IMR-90 (cell line): ENCODE measurements around the gene ALLC. TPM values are rescaled to one million over a fixed set of nuclear protein-coding genes. Genes with fewer than 3 reads are reported as not detected.

Source experiments
- ATAC-seq: fragments of 200-7000 bp; cut with Tn5 transposase; 2 replicates; pipeline ENCODE4 v1.9.1; 2020; ENCODE audit warnings: low read depth, mild to moderate bottlenecking, moderate library complexity
- BruUV-seq: library from RNA; stranded (reverse); fragments of 400-500 nt; replicated peaks from 2 replicates; lab custom pipeline; 2021; lab: Mats Ljungman, UMichigan
- CTCF ChIA-PET: fragments of 300-600 bp; formaldehyde crosslinking; extraction: SDS; loops from one replicate; lab custom pipeline; 2021; ENCODE audit warnings: antibody characterized with exemption; lab: Yijun Ruan, JAX
- POLR2A ChIA-PET: fragments of 300-600 bp; sonication (Branson Sonifier 250); formaldehyde crosslinking; loops from one replicate; lab custom pipeline; 2022; ENCODE audit warnings: antibody characterized with exemption; ENCODE audit not compliant: unreplicated experiment; lab: Charles Lee
- DNase-seq: peaks from one replicate; pipeline ENCODE4 v3.0.0; 2013
- H2AFZ ChIP-seq: replicated peaks from 2 replicates; pipeline ENCODE3; 2013; ENCODE audit warnings: low read length, mild to moderate bottlenecking; ENCODE audit not compliant: poor library complexity
- H2AK5ac ChIP-seq: 2 replicates; pipeline ENCODE4 v1.6.1; 2013; ENCODE audit warnings: low read depth, low read length, inconsistent platforms
- H2AK9ac ChIP-seq: replicated peaks from 2 replicates; pipeline ENCODE3; 2013; ENCODE audit warnings: mild to moderate bottlenecking, low read depth, low read length, moderate library complexity; ENCODE audit not compliant: poor library complexity
- H2BK120ac ChIP-seq: 2 replicates; pipeline ENCODE4 v1.6.1; 2013; ENCODE audit warnings: low read depth, low read length, inconsistent platforms
- H2BK15ac ChIP-seq: 3 replicates; pipeline ENCODE4 v1.6.1; 2013; ENCODE audit warnings: low read depth, low read length, inconsistent platforms
- H2BK20ac ChIP-seq: 2 replicates; pipeline ENCODE4 v1.6.1; 2013; ENCODE audit warnings: low read depth, mild to moderate bottlenecking, inconsistent platforms, low read length, moderate library complexity
- H2BK5ac ChIP-seq: 2 replicates; pipeline ENCODE4 v1.6.1; 2013; ENCODE audit warnings: mild to moderate bottlenecking, low read depth, low read length, inconsistent platforms; ENCODE audit not compliant: poor library complexity, severe bottlenecking
- H3K14ac ChIP-seq: replicated peaks from 2 replicates; pipeline ENCODE4 v1.6.1; 2013; ENCODE audit warnings: low read depth, low read length, inconsistent platforms
- H3K18ac ChIP-seq: 2 replicates; pipeline ENCODE4 v1.6.1; 2013; ENCODE audit warnings: low read depth, low read length, control low read depth
- H3K23ac ChIP-seq: 2 replicates; pipeline ENCODE4 v1.6.1; 2013; ENCODE audit warnings: low read depth, low read length, inconsistent platforms
- H3K27ac ChIP-seq: 2 replicates; pipeline ENCODE4 v1.5.1; 2013; ENCODE audit warnings: mild to moderate bottlenecking, control low read depth, low read length; ENCODE audit not compliant: insufficient read depth
- H3K27me3 ChIP-seq: 2 replicates; pipeline ENCODE4 v1.6.1; 2013; ENCODE audit warnings: low read length; ENCODE audit not compliant: control insufficient read depth, insufficient read depth
- H3K36me3 ChIP-seq: 2 replicates; pipeline ENCODE4 v1.6.1; 2013; ENCODE audit warnings: low read length, mixed read lengths; ENCODE audit not compliant: control insufficient read depth, insufficient read depth
- H3K4ac ChIP-seq: 2 replicates; pipeline ENCODE4 v1.6.1; 2013; ENCODE audit warnings: low read depth, low read length, inconsistent platforms
- H3K4me1 ChIP-seq: 2 replicates; pipeline ENCODE4 v1.6.1; 2013; ENCODE audit warnings: low read length, mixed read lengths; ENCODE audit not compliant: control insufficient read depth, insufficient read depth
- H3K4me2 ChIP-seq: 2 replicates; pipeline ENCODE4 v1.6.1; 2013; ENCODE audit warnings: low read depth, mild to moderate bottlenecking, control low read depth, low read length, moderate library complexity
- H3K4me3 ChIP-seq: 2 replicates; pipeline ENCODE4 v1.5.1; 2013; ENCODE audit warnings: low read depth, mild to moderate bottlenecking, control low read depth, low read length, moderate library complexity; ENCODE audit not compliant: insufficient read depth
- H3K56ac ChIP-seq: 2 replicates; pipeline ENCODE4 v1.6.1; 2013; ENCODE audit warnings: low read length, inconsistent platforms; ENCODE audit not compliant: insufficient read depth; ENCODE audit errors: extremely low read depth
- H3K79me1 ChIP-seq, 2 experiments: 2 replicates each; pipeline ENCODE4 v1.6.1; 2013; ENCODE audit warnings: low read length in 2 of 2, inconsistent platforms in 1 of 2, low read depth in 1 of 2
- H3K9ac ChIP-seq: 2 replicates; pipeline ENCODE4 v1.6.1; 2013; ENCODE audit warnings: low read depth, low read length, control low read depth
- H3K9me1 ChIP-seq: 2 replicates; pipeline ENCODE4 v1.6.1; 2013; ENCODE audit warnings: low read length, inconsistent platforms; ENCODE audit not compliant: insufficient read depth
- H3K9me3 ChIP-seq: 2 replicates; pipeline ENCODE4 v1.6.1; 2013; ENCODE audit warnings: low read length; ENCODE audit not compliant: control insufficient read depth, insufficient read depth
- H4K20me1 ChIP-seq: 2 replicates; pipeline ENCODE4 v1.6.1; 2013; ENCODE audit warnings: low read length, inconsistent platforms; ENCODE audit not compliant: insufficient read depth
- H4K5ac ChIP-seq: 2 replicates; pipeline ENCODE4 v1.6.1; 2013; ENCODE audit warnings: mild to moderate bottlenecking, low read depth, low read length, control low read depth
- H4K8ac ChIP-seq, 2 experiments: 2 replicates each; pipeline ENCODE4 v1.6.1; 2013; ENCODE audit warnings: low read depth in 2 of 2, low read length in 2 of 2, control low read depth in 1 of 2, inconsistent platforms in 1 of 2
- H4K91ac ChIP-seq: 2 replicates; pipeline ENCODE4 v1.6.1; 2013; ENCODE audit warnings: low read depth, low read length, inconsistent platforms; ENCODE audit not compliant: insufficient read depth
- BHLHE40 ChIP-seq: fragments of 150-350 bp; IDR thresholded peaks from 2 replicates; pipeline ENCODE4 v1.6.1; 2016; ENCODE audit warnings: mild to moderate bottlenecking, low read depth, low read length
- FOS ChIP-seq: fragments of 150-350 bp; IDR thresholded peaks from 2 replicates; pipeline ENCODE4 v1.6.1; 2016; ENCODE audit warnings: low read depth, low read length
- RFX5 ChIP-seq: IDR thresholded peaks from 2 replicates; pipeline ENCODE4 v1.8.0; 2012; ENCODE audit warnings: low read depth, mild to moderate bottlenecking, low read length, moderate library complexity
- WGBS, 2 experiments: methylation state at CpG; one replicate each; pipeline versions ENCODE4 v1.1.5 to v1.1.7; 2013; ENCODE audit warnings: missing lambda C conversion rate in 2 of 2; ENCODE audit not compliant: insufficient read length in 1 of 2; ENCODE audit errors: extremely low coverage in 2 of 2; 5-methylcytosine and 5-hydroxymethylcytosine counted together
- dilution Hi-C: fragments of 300-500 bp; cut with HindIII; formaldehyde crosslinking; loops from one replicate; pipeline ENCODE4 v1.14.3; 2018; ENCODE audit warnings: low sequenced_read_pairs; ENCODE audit not compliant: unreplicated experiment
- in situ Hi-C: fragments of 300-500 bp; cut with MboI; formaldehyde crosslinking; loops from 3 replicates; pipeline ENCODE4 v1.14.3; 2019; ENCODE audit warnings: low sequenced_read_pairs, inconsistent platforms, mixed read lengths
- intact Hi-C: fragments of 100-400 bp; cut with micrococcal nuclease; formaldehyde crosslinking; loops from 2 replicates; pipeline ENCODE4 v1.10.0; 2022
- polyA plus RNA-seq, 3 experiments: library from polyadenylated mRNA; depleted of rRNA; stranded (reverse); fragments of >200 nt; gene quantifications; 2 replicates each; pipeline ENCODE4 v1.2.3, GENCODE V29; 2012; ENCODE audit warnings: low replicate concordance in 1 of 3
- total RNA-seq: library from RNA; depleted of rRNA; stranded (reverse); fragments of >200 nt; gene quantifications from 2 replicates; pipeline ENCODE4 v1.2.3, GENCODE V29; 2012

Gene ALLC
- total and polyA plus RNA-seq, 2 of the 4 experiments (the other 2 are of a cell fraction): not detected

- H3K4me3 ChIP-seq: no peak overlapping the region
- no CpG with 5 or more reads among the region's 6 CpGs for WGBS, 2 experiments
- H3K9me3 ChIP-seq: no peaks in the 10 kb centered on the region
- no peaks in the 10 kb centered on the region for H3K9me1 ChIP-seq
- POLR2A ChIA-PET: no interaction called here
- intact Hi-C loops (no loop called here), in situ Hi-C loops (no loop called here), dilution Hi-C loops (no loop called here)
- BruUV-seq: no TSS peak
- H4K91ac ChIP-seq: no peak overlapping the region
- H2BK15ac ChIP-seq: no peak overlapping the region
- no peak overlapping the region for H4K8ac ChIP-seq
- H3K9ac ChIP-seq: no peak overlapping the region
- H3K23ac ChIP-seq: no peak overlapping the region
- no peak overlapping the region for H2BK120ac ChIP-seq
- DNase-seq: no peak
- no peak for TF ChIP-seq FOS
- no peak for TF ChIP-seq BHLHE40
- TF ChIP-seq RFX5: no peak
- CTCF ChIA-PET: interaction anchor here (1.0 kb wide), 1 partner anchor 9 kb away, joined by 4 read pairs; no protein-coding TSS in a partner anchor
- no peak overlapping the region for H3K4ac ChIP-seq
- H4K20me1 ChIP-seq: no peaks in the 10 kb centered on the region
- no peaks in the 10 kb centered on the region for H3K4me1 ChIP-seq
- H3K56ac ChIP-seq: no peak overlapping the region
- no peak overlapping the region for H2AFZ ChIP-seq
- ATAC-seq: no peak
- H3K18ac ChIP-seq: no peak overlapping the region
- no peaks in the 10 kb centered on the region for H3K79me1 ChIP-seq
- H3K4me2 ChIP-seq: no peak overlapping the region
- no peak overlapping the region for H3K27ac ChIP-seq
- H2BK20ac ChIP-seq: no peak overlapping the region
- H3K36me3 ChIP-seq: no peaks in the 10 kb centered on the region
- H2AK9ac ChIP-seq: no peak overlapping the region
- H2AK5ac ChIP-seq: no peak overlapping the region
- H4K5ac ChIP-seq: no peak overlapping the region
- H2BK5ac ChIP-seq: no peak overlapping the region
- H3K27me3 ChIP-seq: peaks cover 5% of the 10 kb centered on the region; the same call in 1 of the 2 replicates
- no peak overlapping the region for H3K14ac ChIP-seq
Measured at GRCh38 chr2:3682811-3683210, 24.8 kb downstream of the ALLC start.
